ENCODE measurements around the gene DNM2. TPM values are rescaled to one million over a fixed set of nuclear protein-coding genes. Genes with fewer than 3 reads are reported as not detected.

The DNM2 gene
- total RNA-seq, 1 experiment from 2014 or later: 131 TPM

- TF ChIP-seq ZBTB43 (CRISPR knock-in tag; IDR thresholded peaks at IDR 0.05) (no peak), RORB (CRISPR knock-in tag; IDR thresholded peaks at IDR 0.05) (no peak), ATF3 (CRISPR knock-in tag; conservative IDR thresholded peaks at IDR 0.05) (no peak), MAX (CRISPR knock-in tag; IDR thresholded peaks at IDR 0.05) (no peak), ZNF219 (CRISPR knock-in tag; IDR thresholded peaks at IDR 0.05; ENCODE audit: borderline replicate concordance) (no peak)
Observed at GRCh38 chr19:10723591-10723990, 5.7 kb downstream of the DNM2 start (continued).

- DNase-seq (ENCODE audit: low spot score) (no peak), ATAC-seq (no peak)
- ChIA-PET CTCF (interaction anchor here (0.6 to 1.9 kb wide), 3 partner anchors 33 to 140 kb away, joined by 5 to 8 read pairs (median 5); no protein-coding TSS in a partner anchor), POLR2A (interaction anchor here (0.6 kb wide), 1 partner anchor 28 kb away, joined by 3 read pairs; no protein-coding TSS in a partner anchor)
- Mint-ChIP-seq H3K27ac (0 out of 2 replicates have a peak overlapping the region, but pooled peaks have one; percentile 42), H3K27me3 (ENCODE audit: low read depth) (no peaks in the 10 kb centered on the region), H3K9me3 (no peaks in the 10 kb centered on the region), H3K4me3 (no peak overlapping the region), H3K36me3 (peaks cover 3% of the 10 kb centered on the region; the same call in 1 of the 2 replicates), H3K4me1 (peaks cover 5% of the 10 kb centered on the region)
- TF ChIP-seq CREB1 (CRISPR knock-in tag; IDR thresholded peaks at IDR 0.05): no peak
- no peak for TF ChIP-seq ZBTB21 (CRISPR knock-in tag; IDR thresholded peaks at IDR 0.05; ENCODE audit: borderline replicate concordance)
- no peak for TF ChIP-seq ZNF416 (CRISPR knock-in tag; IDR thresholded peaks at IDR 0.05)
- TF ChIP-seq ZNF425 (CRISPR knock-in tag; conservative IDR thresholded peaks at IDR 0.05): no peak
- TF ChIP-seq TEAD4 (CRISPR knock-in tag; IDR thresholded peaks at IDR 0.05): no peak
- TF ChIP-seq ZNF281 (CRISPR knock-in tag; IDR thresholded peaks at IDR 0.05): no peak
Observed at GRCh38 chr19:10724573-10725071, 6.7 kb downstream of the DNM2 start.

GRCh38 chr19:10725415-10725814 lies 7.5 kb downstream of the DNM2 start:
- H3K27me3 Mint-ChIP-seq (ENCODE audit: low read depth): no peaks in the 10 kb centered on the region
- POLR2A ChIA-PET: no interaction called here

GRCh38 chr19:10726268-10726667 lies 8.4 kb downstream of the DNM2 start:
- no peak overlapping the region for H3K4me3 Mint-ChIP-seq
- CTCF ChIA-PET: no interaction called here
- H3K36me3 Mint-ChIP-seq: peaks cover 3% of the 10 kb centered on the region; the same call in 1 of the 2 replicates
- peak overlapping the region; percentile 78; the same call in 1 of the 2 replicates for H3K27ac Mint-ChIP-seq
- H3K27me3 Mint-ChIP-seq (ENCODE audit: low read depth): no peaks in the 10 kb centered on the region
- DNase-seq (ENCODE audit: low spot score): no peak
- H3K4me1 Mint-ChIP-seq: 0 out of 2 replicates have a peak, but pooled peaks cover 3% of the 10 kb centered on the region
- no peaks in the 10 kb centered on the region for H3K9me3 Mint-ChIP-seq
- POLR2A ChIA-PET: no interaction called here
- ATAC-seq: no peak
- TF ChIP-seq ESRRA (CRISPR knock-in tag; IDR thresholded peaks at IDR 0.05; ENCODE audit: borderline replicate concordance) (no peak), SP1 (CRISPR knock-in tag; conservative IDR thresholded peaks at IDR 0.05) (no peak), SOX15 (CRISPR knock-in tag; IDR thresholded peaks at IDR 0.05) (no peak), ZNF317 (CRISPR knock-in tag; IDR thresholded peaks at IDR 0.05; ENCODE audit: borderline replicate concordance, low read depth) (no peak), ZNF263 (CRISPR knock-in tag; IDR thresholded peaks at IDR 0.05; ENCODE audit: low read depth) (no peak), FOXJ3 (CRISPR knock-in tag; IDR thresholded peaks at IDR 0.05; ENCODE audit: borderline replicate concordance) (no peak), SMAD4 (CRISPR knock-in tag; IDR thresholded peaks at IDR 0.05) (no peak), TEAD1 (CRISPR knock-in tag; IDR thresholded peaks at IDR 0.05) (no peak), STAT6 (CRISPR knock-in tag; conservative IDR thresholded peaks at IDR 0.05; ENCODE audit: low read depth) (no peak), ATF1 (CRISPR knock-in tag; IDR thresholded peaks at IDR 0.05) (no peak)

More at GRCh38 chr19:10725415-10725814, 7.5 kb downstream of the DNM2 start:
- ATAC-seq (no peak), DNase-seq (ENCODE audit: low spot score) (no peak)
- H3K36me3 Mint-ChIP-seq: peaks cover 3% of the 10 kb centered on the region; the same call in 1 of the 2 replicates
- 0 out of 2 replicates have a peak, but pooled peaks cover 3% of the 10 kb centered on the region for H3K4me1 Mint-ChIP-seq
- no peak overlapping the region for H3K27ac Mint-ChIP-seq
- CTCF ChIA-PET: no interaction called here
- H3K9me3 Mint-ChIP-seq: no peaks in the 10 kb centered on the region
- TF ChIP-seq HMGA2 (CRISPR knock-in tag; IDR thresholded peaks at IDR 0.05) (no peak), GRHL2 (CRISPR knock-in tag; IDR thresholded peaks at IDR 0.05; ENCODE audit: insufficient replicate concordance, severe bottlenecking) (no peak)
- H3K4me3 Mint-ChIP-seq: no peak overlapping the region

Measured in WTC11 (cell line).